ENCODE data around the gene NKX6-2. TPM values are rescaled to one million over a fixed set of nuclear protein-coding genes. Genes with fewer than 3 reads are reported as not detected.

The NKX6-2 gene
- total RNA-seq, 4 donors from 2014 or later: not detected

DNA sequence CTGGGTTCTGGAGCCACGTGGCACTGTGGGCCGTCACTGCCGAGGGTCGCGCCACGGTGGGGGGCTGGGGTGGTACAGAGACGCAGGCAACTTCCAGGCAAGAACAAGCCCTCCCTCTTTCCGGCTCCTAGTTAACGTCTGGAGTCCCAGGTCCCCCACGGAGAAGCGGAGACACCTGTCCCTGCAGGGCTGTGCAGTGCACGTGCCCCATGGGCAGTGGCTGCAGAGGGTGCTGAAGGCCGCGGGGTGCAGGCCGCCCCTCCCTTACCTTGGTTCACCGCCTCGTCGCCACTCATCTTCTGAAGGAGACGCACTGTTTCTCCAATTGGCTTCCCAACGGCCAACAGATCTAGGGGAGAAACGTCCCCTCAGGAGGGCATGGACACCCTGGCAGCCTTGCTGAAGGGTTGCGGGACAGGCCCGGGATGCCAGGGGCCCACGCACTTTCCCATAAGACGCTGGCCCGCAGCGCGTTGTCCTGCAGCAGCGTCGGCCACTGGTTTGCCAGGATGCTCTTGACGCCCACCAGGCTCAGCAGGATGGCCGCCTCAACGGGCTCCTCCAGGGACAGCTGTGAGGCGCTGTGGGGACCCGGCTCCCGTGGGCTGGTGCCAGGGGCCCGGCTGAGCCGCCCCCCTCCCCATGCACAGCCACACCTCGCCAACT, 24.3 kb upstream of the NKX6-2 start:
- Histone ChIP-seq H3K4me3 (no peak overlapping the region), H3K27me3 (peaks cover 64% of the 10 kb centered on the region), H3K4me1 (no peaks in the 10 kb centered on the region), H3K27ac (no peak overlapping the region), H3K9me3 (no peaks in the 10 kb centered on the region), H3K36me3 (no peaks in the 10 kb centered on the region)
- no CpG with 5 or more reads among the region's 39 CpGs for WGBS, 2 donors (ENCODE audit: low coverage in 1 of 2)
- TF ChIP-seq POLR2A (IDR thresholded peaks at IDR 0.05) (no peak), EP300 (IDR thresholded peaks at IDR 0.05) (no peak), POLR2AphosphoS5 (IDR thresholded peaks at IDR 0.05) (no peak)
- TF ChIP-seq, protein P1, sequence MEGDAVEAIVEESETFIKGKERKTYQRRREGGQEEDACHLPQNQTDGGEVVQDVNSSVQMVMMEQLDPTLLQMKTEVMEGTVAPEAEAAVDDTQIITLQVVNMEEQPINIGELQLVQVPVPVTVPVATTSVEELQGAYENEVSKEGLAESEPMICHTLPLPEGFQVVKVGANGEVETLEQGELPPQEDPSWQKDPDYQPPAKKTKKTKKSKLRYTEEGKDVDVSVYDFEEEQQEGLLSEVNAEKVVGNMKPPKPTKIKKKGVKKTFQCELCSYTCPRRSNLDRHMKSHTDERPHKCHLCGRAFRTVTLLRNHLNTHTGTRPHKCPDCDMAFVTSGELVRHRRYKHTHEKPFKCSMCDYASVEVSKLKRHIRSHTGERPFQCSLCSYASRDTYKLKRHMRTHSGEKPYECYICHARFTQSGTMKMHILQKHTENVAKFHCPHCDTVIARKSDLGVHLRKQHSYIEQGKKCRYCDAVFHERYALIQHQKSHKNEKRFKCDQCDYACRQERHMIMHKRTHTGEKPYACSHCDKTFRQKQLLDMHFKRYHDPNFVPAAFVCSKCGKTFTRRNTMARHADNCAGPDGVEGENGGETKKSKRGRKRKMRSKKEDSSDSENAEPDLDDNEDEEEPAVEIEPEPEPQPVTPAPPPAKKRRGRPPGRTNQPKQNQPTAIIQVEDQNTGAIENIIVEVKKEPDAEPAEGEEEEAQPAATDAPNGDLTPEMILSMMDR (IDR thresholded peaks at IDR 0.05): no peak
- no peak for ATAC-seq

DNA sequence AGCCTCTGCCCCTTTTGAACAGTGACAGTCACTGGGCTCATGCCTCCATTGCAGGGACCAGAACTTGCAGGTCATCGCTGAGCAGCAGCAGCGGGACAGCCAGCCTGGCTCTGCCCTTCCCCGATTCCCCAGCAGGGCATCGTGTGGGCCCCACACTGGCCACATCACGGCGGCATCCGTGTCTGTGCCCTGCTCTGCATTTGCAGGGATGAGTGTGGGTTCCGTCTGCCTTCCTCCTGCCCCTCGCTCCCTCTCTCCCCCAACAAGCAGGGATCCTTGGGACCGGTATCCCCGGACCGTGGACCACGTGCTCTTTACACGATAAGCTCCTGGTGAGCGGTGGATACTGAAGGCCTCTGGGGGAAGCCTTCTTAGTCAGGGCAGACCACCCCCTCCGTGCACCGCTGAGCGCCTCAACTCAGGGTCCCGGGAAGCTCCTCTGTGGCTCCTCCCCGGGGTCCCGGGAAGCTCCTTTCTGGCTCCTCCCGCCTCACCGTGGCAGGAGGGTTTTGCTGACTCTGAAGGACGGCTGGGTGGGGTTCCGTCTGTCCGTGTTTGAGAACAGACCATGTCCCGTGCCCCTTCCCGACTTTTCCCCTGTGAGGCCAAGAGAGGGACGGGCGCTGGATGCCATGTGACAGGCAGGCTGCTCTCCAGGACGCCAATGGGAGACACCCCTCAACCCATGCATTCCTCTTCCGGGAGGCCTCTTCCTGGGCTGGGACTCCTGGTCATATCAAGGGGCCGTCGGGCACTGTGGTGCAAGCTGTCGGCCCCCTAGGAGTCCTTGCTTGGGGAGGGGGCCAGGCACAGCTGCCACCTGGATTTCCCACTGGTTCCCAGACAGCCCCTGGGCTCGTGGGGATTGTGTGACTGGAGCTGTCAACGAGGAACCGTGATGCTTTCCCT, 23.5 kb upstream of the NKX6-2 start:
- no peak for ATAC-seq
- peaks cover 57% of the 10 kb centered on the region for H3K27me3 ChIP-seq

DNA sequence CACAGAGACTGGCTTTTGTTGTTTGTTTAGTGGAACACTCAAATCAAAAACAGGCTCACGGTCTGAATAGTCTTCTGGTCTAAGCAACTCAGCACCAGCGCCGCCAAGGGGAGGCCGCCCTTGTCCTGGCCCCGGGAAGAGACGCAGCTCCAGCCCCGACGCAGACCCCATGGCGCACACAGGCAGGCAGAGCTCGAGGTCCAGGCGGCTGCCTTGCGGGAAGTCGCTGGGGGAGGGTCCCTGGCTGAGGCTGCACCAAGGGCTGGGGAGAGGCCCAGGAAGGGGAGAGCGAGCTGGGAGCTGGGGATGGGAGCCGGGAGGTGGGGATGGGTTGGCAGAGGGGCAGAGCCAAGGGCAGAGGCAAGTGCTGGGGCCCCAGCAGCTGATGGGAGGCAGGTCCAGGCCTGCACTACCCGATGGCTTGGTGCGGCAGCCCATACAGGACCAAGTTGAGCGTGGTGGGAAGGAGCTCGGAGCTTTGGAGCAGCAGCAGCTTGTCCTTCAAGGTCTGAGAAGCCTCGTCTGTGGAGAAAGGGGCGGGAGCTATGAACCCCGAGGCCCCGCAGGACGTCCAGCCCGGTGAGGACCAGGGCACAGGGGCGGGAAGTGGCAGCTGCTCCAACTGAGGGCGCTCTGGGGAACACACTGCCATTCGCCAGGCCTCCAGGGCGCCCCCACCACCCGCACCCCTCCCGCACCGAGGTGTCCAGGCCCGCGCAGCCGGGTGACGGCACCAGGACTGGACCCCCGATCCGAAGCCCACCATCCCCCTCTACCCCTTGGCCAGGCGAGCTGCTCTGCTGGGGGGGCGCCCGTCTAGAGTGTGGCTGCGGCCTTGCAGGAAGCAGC, 22.7 kb upstream of the NKX6-2 start:
- 60% methylated on average over 3 of the region's 42 CpGs; no CpG with 5 or more reads in 1 of the 2 donors for WGBS, 2 donors (ENCODE audit: low coverage in 1 of 2)
- ATAC-seq: no peak
- H3K4me1 ChIP-seq: no peaks in the 10 kb centered on the region
- peaks cover 48% of the 10 kb centered on the region for H3K27me3 ChIP-seq
- no peak overlapping the region for H3K27ac ChIP-seq
- no peak overlapping the region for H3K4me3 ChIP-seq
- no peaks in the 10 kb centered on the region for H3K9me3 ChIP-seq
- TF ChIP-seq EP300 (IDR thresholded peaks at IDR 0.05) (no peak), POLR2AphosphoS5 (IDR thresholded peaks at IDR 0.05) (no peak), POLR2A (IDR thresholded peaks at IDR 0.05) (no peak)
- TF ChIP-seq, protein P1 (IDR thresholded peaks at IDR 0.05): no peak
- no peaks in the 10 kb centered on the region for H3K36me3 ChIP-seq

More for the DNA sequence above, 23.5 kb upstream of the NKX6-2 start:
- 80 to 88% methylated on average over 1 to 8 of the region's 38 CpGs for WGBS, 2 donors (ENCODE audit: low coverage in 1 of 2)
- Histone ChIP-seq H3K27ac (no peak overlapping the region), H3K36me3 (no peaks in the 10 kb centered on the region), H3K4me1 (no peaks in the 10 kb centered on the region), H3K4me3 (no peak overlapping the region), H3K9me3 (no peaks in the 10 kb centered on the region)
- TF ChIP-seq POLR2AphosphoS5 (IDR thresholded peaks at IDR 0.05): no peak
- TF ChIP-seq POLR2A (IDR thresholded peaks at IDR 0.05): no peak
- TF ChIP-seq, protein P1 (IDR thresholded peaks at IDR 0.05): no peak
- no peak for TF ChIP-seq EP300 (IDR thresholded peaks at IDR 0.05)

DNA sequence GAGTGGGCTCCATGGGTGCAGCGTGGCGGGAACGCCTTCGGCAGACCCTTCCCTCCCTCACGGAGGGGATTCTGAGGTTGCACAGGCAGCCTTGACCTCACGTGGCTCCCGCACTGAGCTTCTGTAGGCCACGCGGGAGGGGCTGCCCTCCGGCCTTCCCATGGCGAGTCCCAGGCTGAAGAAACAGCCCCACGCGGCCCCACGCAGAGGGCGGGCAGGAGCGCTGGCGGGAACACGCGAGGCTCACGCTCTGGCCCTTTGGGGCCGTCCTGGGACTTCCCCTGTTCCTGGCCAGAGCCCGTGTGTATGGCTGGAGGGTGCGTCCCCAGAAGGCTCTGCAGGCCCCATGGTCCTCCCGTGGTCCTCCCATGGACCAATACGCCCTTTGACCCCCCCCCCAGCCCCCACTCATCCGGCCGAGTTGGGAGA, 21.7 kb upstream of the NKX6-2 start:
- Histone ChIP-seq H3K27ac (no peak overlapping the region), H3K4me3 (no peak overlapping the region), H3K27me3 (peaks cover 38% of the 10 kb centered on the region), H3K36me3 (no peaks in the 10 kb centered on the region), H3K4me1 (no peaks in the 10 kb centered on the region), H3K9me3 (no peaks in the 10 kb centered on the region)
- ATAC-seq: no peak
- TF ChIP-seq, protein P1 (IDR thresholded peaks at IDR 0.05): no peak
- TF ChIP-seq EP300 (IDR thresholded peaks at IDR 0.05): no peak
- no peak for TF ChIP-seq POLR2A (IDR thresholded peaks at IDR 0.05)
- TF ChIP-seq POLR2AphosphoS5 (IDR thresholded peaks at IDR 0.05): no peak
- no CpG with 5 or more reads among the region's 27 CpGs for WGBS, 2 donors (ENCODE audit: low coverage in 1 of 2)

Data from gastroesophageal sphincter (tissue), 4 donors.